ENCODE data around the gene AGER. TPM values are rescaled to one million over a fixed set of nuclear protein-coding genes. Genes with fewer than 3 reads are reported as not detected.

Gene AGER
- total and polyA plus RNA-seq, 9 of the 15 experiments (the other 6 are each of a cell fraction or from before 2014, with no cell fraction given): 1.2 to 11.5 (median 4.1) TPM

DNA sequence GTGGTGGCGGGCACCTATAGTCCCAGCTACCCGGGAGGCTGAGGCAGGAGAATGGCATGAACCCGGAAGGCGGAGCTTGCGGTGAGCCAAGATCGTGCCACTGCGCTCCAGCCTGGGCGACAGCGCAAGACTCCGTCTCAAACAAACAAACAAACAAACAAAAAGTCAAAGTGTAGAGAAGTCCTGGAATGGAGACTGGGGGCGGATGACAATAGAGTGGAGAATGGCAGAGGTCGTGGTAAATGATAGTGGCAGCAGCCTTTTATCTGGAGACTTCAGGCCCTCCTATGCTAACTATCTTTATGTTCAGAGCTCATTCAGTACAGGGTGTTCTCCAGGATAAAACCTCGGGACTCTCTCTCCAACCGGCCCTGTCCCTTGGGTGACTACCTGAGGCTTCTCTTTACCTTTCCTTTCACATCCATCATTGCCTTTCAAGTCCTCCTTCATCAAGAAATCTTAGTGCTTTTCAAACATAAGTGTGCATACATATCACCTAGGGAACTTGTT is 52.6 kb downstream of the AGER start (continued):
- 0 out of 4 replicates have a peak, but pooled peaks of 1 of the 2 experiments have one; percentile 24 for TF ChIP-seq CSDE1 (IDR thresholded peaks at IDR 0.05)
- TF ChIP-seq SMARCC2 (IDR thresholded peaks at IDR 0.05; ENCODE audit: low read depth): peak; percentile 97
- TF ChIP-seq KLF13 (tag; IDR thresholded peaks at IDR 0.05; ENCODE audit: borderline replicate concordance, low read depth): no peak
- TF ChIP-seq E2F3 (CRISPR knock-in tag; IDR thresholded peaks at IDR 0.05): 0 out of 2 replicates have a peak, but pooled peaks have one; percentile 34
- TF ChIP-seq, protein P1, sequence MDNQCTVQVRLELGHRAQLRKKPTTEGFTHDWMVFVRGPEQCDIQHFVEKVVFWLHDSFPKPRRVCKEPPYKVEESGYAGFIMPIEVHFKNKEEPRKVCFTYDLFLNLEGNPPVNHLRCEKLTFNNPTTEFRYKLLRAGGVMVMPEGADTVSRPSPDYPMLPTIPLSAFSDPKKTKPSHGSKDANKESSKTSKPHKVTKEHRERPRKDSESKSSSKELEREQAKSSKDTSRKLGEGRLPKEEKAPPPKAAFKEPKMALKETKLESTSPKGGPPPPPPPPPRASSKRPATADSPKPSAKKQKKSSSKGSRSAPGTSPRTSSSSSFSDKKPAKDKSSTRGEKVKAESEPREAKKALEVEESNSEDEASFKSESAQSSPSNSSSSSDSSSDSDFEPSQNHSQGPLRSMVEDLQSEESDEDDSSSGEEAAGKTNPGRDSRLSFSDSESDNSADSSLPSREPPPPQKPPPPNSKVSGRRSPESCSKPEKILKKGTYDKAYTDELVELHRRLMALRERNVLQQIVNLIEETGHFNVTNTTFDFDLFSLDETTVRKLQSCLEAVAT (IDR thresholded peaks at IDR 0.05): peak; percentile 78 to 93
- TF ChIP-seq ZNF253 (CRISPR knock-in tag; conservative IDR thresholded peaks at IDR 0.05): no peak
- no peak for TF ChIP-seq HNRNPLL (IDR thresholded peaks at IDR 0.05; ENCODE audit: low read depth, low read length, poor library complexity, severe bottlenecking)
- TF ChIP-seq, protein P2, sequence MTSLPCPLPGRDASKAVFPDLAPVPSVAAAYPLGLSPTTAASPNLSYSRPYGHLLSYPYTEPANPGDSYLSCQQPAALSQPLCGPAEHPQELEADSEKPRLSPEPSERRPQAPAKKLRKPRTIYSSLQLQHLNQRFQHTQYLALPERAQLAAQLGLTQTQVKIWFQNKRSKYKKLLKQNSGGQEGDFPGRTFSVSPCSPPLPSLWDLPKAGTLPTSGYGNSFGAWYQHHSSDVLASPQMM (CRISPR knock-in tag; IDR thresholded peaks at IDR 0.05): no peak
- TF ChIP-seq, protein P3, sequence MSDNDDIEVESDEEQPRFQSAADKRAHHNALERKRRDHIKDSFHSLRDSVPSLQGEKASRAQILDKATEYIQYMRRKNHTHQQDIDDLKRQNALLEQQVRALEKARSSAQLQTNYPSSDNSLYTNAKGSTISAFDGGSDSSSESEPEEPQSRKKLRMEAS (CRISPR knock-in tag; IDR thresholded peaks at IDR 0.05): no peak
- no peak for TF ChIP-seq GABPB2 (CRISPR knock-in tag; conservative IDR thresholded peaks at IDR 0.05)
- no peak for TF ChIP-seq TBP (optimal IDR thresholded peaks at IDR 0.05; ENCODE audit: low read depth, low read length)
- TF ChIP-seq ELF1 (tag; IDR thresholded peaks at IDR 0.05): no peak
- TF ChIP-seq ETV5 (CRISPR knock-in tag; IDR thresholded peaks at IDR 0.05; ENCODE audit: low read depth): 0 out of 2 replicates have a peak, but pooled peaks have one; percentile 26
- TF ChIP-seq, protein P4, sequence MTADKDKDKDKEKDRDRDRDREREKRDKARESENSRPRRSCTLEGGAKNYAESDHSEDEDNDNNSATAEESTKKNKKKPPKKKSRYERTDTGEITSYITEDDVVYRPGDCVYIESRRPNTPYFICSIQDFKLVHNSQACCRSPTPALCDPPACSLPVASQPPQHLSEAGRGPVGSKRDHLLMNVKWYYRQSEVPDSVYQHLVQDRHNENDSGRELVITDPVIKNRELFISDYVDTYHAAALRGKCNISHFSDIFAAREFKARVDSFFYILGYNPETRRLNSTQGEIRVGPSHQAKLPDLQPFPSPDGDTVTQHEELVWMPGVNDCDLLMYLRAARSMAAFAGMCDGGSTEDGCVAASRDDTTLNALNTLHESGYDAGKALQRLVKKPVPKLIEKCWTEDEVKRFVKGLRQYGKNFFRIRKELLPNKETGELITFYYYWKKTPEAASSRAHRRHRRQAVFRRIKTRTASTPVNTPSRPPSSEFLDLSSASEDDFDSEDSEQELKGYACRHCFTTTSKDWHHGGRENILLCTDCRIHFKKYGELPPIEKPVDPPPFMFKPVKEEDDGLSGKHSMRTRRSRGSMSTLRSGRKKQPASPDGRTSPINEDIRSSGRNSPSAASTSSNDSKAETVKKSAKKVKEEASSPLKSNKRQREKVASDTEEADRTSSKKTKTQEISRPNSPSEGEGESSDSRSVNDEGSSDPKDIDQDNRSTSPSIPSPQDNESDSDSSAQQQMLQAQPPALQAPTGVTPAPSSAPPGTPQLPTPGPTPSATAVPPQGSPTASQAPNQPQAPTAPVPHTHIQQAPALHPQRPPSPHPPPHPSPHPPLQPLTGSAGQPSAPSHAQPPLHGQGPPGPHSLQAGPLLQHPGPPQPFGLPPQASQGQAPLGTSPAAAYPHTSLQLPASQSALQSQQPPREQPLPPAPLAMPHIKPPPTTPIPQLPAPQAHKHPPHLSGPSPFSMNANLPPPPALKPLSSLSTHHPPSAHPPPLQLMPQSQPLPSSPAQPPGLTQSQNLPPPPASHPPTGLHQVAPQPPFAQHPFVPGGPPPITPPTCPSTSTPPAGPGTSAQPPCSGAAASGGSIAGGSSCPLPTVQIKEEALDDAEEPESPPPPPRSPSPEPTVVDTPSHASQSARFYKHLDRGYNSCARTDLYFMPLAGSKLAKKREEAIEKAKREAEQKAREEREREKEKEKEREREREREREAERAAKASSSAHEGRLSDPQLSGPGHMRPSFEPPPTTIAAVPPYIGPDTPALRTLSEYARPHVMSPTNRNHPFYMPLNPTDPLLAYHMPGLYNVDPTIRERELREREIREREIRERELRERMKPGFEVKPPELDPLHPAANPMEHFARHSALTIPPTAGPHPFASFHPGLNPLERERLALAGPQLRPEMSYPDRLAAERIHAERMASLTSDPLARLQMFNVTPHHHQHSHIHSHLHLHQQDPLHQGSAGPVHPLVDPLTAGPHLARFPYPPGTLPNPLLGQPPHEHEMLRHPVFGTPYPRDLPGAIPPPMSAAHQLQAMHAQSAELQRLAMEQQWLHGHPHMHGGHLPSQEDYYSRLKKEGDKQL (CRISPR knock-in tag; IDR thresholded peaks at IDR 0.05; ENCODE audit: borderline replicate concordance): no peak
- 0 out of 2 replicates have a peak, but pooled peaks have one; percentile 51 for TF ChIP-seq ZSCAN29 (IDR thresholded peaks at IDR 0.05)
- 0 out of 2 replicates have a peak, but pooled peaks have one; percentile 84 for TF ChIP-seq NFATC3 (IDR thresholded peaks at IDR 0.05)
- peak; percentile 99 for TF ChIP-seq POLR2AphosphoS5 (IDR thresholded peaks at IDR 0.05; ENCODE audit: control insufficient read depth, insufficient read depth, low read depth, low read length)
- TF ChIP-seq HDAC6 (IDR thresholded peaks at IDR 0.05; ENCODE audit: low read depth, low read length): no peak
- no peak for TF ChIP-seq ZBTB1 (CRISPR knock-in tag; IDR thresholded peaks at IDR 0.05; ENCODE audit: borderline replicate concordance, low read depth)
- 0 out of 2 replicates have a peak, but pooled peaks have one; percentile 51 for TF ChIP-seq ESRRA (IDR thresholded peaks at IDR 0.05; ENCODE audit: borderline replicate concordance, low read depth)
